ENCODE data around the gene TRUB2. TPM values are rescaled to one million over a fixed set of nuclear protein-coding genes. Genes with fewer than 3 reads are reported as not detected.
"Not testable (repeated sequence)": the region's sequence is repeated elsewhere in the genome, so short reads cannot be mapped to it uniquely, and the experiment has no call there.

The TRUB2 gene
- total RNA-seq, 1 donor from 2014 or later, result 36.3 TPM

DNA sequence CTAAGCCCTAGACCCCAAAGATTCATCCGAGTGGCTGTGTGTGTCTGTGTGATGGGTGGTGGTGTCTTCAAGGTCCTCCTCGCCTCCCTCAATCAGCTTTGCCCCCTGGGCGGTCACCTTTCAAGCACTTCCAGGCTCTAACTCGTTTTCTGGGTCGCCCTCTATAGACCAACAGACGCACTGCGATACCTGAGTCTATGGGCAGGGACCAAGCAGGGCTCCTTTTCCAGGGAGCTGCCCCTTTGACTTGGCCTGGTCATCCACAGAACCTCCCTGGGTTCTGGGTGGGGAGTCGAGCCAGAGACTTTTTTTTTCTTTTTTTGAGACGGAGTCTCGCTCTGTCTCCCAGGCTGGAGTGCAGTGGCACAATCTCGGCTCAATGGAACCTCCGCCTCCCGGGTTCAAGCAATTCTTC, 19.2 kb upstream of the TRUB2 start:
- DNase-seq (ENCODE audit: low read depth, low spot score), result peak; percentile 39

- DNase-seq (ENCODE audit: low read depth, low spot score), result no peak
These were observed 18.6 kb upstream of the TRUB2 start for GRCh38 chr9:128340691-128341434.

- no peak for DNase-seq (ENCODE audit: low read depth, low spot score)
These were observed 17.8 kb upstream of the TRUB2 start, which contains the start of gene SLC27A4 for GRCh38 chr9:128339761-128340690. SLC27A4 (plus strand) TSS chr9:128340527; CDS start chr9:128343133, 2,606 bp downstream.

GRCh38 chr9:128338852-128339614, 16.8 kb upstream of the TRUB2 start:
- DNase-seq (ENCODE audit: low read depth, low spot score), result not testable (repeated sequence)

DNA sequence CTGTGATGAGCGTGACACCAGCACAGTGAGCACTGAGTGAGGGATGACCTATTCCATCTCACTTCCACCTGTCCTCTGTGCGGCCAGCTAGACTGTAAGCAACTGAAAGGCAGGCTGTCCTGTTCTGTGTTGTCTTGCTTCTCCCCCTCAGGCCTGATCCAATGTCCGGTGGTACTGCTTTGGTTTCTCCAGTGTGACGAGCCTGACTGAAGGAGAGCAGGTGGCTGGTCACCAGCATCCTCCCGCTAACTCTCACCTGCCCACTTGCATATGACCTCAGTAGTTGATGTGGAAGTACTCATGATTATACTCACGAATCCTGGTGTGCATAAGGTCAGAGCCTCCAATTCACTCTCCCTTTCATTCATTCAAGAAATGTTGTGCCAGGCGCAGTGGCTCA, 15.7 kb upstream of the TRUB2 start:
- no peak for DNase-seq (ENCODE audit: low read depth, low spot score)

DNA sequence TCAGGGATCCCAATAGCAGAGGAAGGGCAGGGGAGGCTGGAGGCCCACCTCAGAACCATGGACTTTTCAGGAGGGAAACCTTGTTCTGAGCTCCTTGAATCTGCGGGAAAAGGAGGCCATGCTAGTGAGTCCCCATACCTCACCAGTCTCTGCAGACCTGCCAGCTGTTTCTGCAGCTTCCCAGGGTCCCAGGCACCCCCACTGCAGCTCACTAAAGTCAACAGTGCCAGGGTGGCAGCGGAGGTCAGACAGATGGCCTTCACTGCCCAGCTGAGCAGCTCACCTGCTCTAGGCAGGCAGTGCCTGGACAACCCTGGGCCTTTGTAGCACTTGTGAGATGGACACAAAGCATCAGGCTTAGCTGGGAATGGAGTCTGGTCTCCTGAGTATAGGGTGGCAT, 13.7 kb upstream of the TRUB2 start:
- DNase-seq (ENCODE audit: low read depth, low spot score), result no peak

- no peak for DNase-seq (ENCODE audit: low read depth, low spot score)
These were observed 12.9 kb upstream of the TRUB2 start for GRCh38 chr9:128335161-128335560.

DNA sequence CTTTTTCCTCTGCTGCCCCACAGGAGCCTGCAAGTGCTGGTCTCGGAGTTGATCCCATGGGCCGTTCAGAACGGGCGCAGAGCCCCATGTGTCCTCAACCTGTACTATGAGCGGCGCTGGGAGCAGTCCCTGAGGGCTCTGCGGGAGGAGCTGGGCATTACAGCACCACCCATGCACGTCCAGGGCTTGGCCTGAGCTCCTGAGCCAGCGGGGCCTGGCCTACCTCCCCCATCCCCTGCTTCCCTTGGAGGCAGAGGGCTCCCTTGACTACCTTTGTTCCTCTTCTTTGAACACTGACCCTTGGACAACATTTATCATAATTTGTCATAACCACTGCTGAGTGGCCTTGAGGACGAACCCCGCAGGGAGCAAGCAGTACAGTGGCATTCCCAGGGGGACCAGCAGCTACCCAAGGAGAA, 11.2 kb upstream of the TRUB2 start:
- no peak for DNase-seq (ENCODE audit: low read depth, low spot score)

DNA sequence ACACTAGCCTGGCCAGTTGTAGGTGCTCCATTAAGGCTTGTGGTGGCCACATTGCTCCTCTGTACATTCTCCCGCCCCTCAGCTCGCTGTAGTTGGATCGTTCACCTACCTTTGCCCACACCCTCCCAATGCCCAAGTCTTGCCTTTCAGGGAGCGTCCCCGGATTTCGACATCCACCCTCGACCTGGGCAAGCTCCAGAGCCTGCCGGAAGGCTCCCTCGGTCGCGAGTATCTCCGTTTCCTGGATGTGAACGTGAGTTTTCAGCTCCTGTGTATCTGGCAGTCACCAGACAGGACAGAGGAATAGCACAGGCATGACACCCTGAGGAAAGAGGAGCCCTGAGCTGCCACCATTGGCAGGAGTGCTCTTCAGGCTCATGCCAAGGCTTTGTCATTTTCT, 3.4 kb upstream of the TRUB2 start:
- DNase-seq (ENCODE audit: low read depth, low spot score), result no peak

DNA sequence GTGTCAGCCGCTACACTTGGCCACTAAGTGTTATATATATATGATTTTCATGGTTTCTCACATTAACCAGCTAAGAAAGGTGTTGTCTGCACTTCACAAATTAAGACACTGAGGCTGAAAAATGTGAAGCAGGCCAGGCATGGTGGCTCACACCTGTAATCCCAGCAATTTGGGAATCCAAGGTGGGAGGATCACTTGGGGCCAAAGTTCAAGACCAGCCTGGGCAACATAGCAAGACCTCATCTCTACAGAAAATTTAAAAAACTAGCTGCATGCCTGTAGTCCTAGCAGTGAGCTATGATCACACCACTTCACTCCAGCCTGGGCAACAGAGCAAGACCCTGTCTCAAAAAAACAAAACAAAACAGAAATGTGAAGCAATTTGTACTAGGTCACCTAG, 2.2 kb upstream of the TRUB2 start:
- DNase-seq (ENCODE audit: low read depth, low spot score), result no peak

DNA sequence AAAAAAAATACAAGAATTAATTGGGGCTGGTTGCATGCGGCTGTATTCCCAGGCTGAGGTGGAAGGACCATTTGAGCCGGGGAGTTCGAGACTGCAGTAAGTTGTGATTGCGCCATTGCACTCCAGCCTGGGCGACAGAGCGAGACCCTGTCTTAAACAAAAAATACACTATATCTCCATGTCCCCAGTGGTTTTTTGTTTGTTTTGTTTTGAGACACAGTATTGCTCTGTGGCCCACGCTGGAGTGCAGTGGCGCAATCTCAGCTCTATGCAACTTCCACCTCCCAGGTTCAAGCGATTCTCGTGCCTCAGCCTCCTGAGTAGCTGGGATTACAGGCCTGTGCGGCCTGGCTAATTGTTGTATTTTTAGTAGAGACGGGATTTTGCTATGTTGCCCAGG, 1.5 kb upstream of the TRUB2 start:
- no peak for DNase-seq (ENCODE audit: low read depth, low spot score)

GRCh38 chr9:128323212-128323730, 1.0 kb upstream of the TRUB2 start:
- DNase-seq (ENCODE audit: low read depth, low spot score), result no peak

- no peak for DNase-seq (ENCODE audit: low read depth, low spot score)
These were observed 306 bp downstream of the TRUB2 start for GRCh38 chr9:128321879-128322403.

GRCh38 chr9:128321343-128321742, 904 bp downstream of the TRUB2 start:
- DNase-seq (ENCODE audit: low read depth, low spot score), result no peak

GRCh38 chr9:128317629-128318028, 4.6 kb downstream of the TRUB2 start:
- no peak for DNase-seq (ENCODE audit: low read depth, low spot score)

GRCh38 chr9:128316421-128316820, 5.8 kb downstream of the TRUB2 start:
- no peak for DNase-seq (ENCODE audit: low read depth, low spot score)

GRCh38 chr9:128314697-128315096, 7.5 kb downstream of the TRUB2 start:
- no peak for DNase-seq (ENCODE audit: low read depth, low spot score)

DNA sequence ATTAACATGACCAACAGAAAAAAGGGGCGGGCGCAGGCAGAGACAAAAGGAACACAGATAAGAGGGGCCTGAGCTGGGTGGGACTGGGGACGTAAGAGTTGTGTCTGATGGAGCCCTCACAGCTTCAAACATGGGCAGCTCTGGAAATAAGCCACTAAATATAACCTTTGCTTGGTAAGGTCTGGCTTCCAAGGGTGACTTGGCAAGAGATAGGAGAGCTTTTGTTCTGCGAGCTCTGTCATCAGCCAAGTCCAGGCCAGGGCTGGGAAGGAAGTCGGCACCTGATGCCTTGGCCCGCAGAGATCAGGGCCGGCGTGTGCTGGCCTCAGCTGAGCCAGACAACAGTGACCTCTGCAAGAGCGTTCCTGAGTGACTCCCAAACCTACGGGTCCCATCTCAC, 11.8 kb downstream of the TRUB2 start:
- DNase-seq (ENCODE audit: low read depth, low spot score), result no peak

DNA sequence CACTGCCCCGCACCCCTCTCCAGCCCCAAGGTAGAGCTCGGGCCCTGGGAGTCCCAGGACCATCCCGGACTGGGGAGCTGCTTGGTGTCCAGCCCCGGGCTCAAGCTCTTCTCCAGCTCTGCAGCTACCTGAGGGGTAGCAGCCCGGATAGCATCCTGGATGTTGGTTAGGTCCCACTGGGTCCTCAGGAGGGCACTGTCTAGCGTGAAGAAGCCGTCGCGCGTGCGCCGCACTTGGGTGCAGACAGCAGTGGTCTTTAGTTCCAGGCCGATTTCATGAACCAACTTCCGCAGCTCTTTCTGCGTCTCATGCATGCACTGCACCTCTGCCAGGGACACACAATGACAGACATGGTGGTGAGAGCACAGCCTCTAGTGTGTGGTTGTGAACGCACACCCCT, 12.7 kb downstream of the TRUB2 start:
- DNase-seq (ENCODE audit: low read depth, low spot score), result no peak

DNA sequence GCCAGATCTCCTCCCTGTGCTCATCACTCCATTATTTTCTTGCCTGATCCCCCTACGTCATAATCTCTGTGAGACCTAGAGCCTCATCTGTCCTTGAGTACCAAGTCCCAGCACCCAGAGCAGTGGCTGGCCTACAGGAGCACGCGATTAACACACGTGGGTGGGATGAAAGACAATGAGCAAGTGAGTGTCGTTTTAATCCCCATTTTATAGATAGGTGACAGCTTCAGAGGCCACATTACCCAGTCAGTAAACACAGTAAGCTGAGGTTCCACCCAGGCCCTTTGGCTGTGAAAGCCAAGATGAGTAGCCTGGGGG, 17.3 kb downstream of the TRUB2 start:
- no peak for DNase-seq (ENCODE audit: low read depth, low spot score)
